Left lung (tissue), 10 donors: ENCODE results near the gene MTMR12. TPM values are rescaled to one million over a fixed set of nuclear protein-coding genes. Genes with fewer than 3 reads are reported as not detected.

Experiments
- ATAC-seq: fragments of 200-7000 bp; cut with Tn5 transposase; one replicate; pipeline ENCODE4 v1.9.1; 2020; ENCODE audit warnings: moderate library complexity
- DNase-seq, 4 donors: peaks; one replicate each; pipeline ENCODE4 v3.0.0-alpha.2; 2013 to 2020
- H3K27ac ChIP-seq, 2 donors: fragments of 200-600 bp; sonication (generic) in 1 of 2; one replicate each; pipeline versions ENCODE4 v1.5.0 to v1.8.0; 2020 to 2021
- H3K27me3 ChIP-seq, 2 donors: fragments of 200-600 bp; sonication (generic) in 1 of 2; one replicate each; pipeline versions ENCODE4 v1.5.0 to v1.8.0; 2020 to 2021
- H3K36me3 ChIP-seq, 2 donors: fragments of 200-600 bp; sonication (generic) in 1 of 2; one replicate each; pipeline versions ENCODE4 v1.5.0 to v1.8.0; 2020 to 2021
- H3K4me1 ChIP-seq, 2 donors: fragments of 200-600 bp; one replicate each; pipeline ENCODE4 v1.8.0; 2021
- H3K4me3 ChIP-seq, 2 donors: fragments of 200-600 bp; sonication (generic) in 1 of 2; one replicate each; pipeline versions ENCODE4 v1.5.0 to v1.8.0; 2020 to 2021; ENCODE audit warnings: mild to moderate bottlenecking in 1 of 2
- H3K9me3 ChIP-seq, 2 donors: fragments of 200-600 bp; sonication (generic) in 1 of 2; one replicate each; pipeline versions ENCODE4 v1.5.0 to v1.8.0; 2020 to 2021
- intact Hi-C, 2 donors: fragments of 100-400 bp; cut with DNase I; formaldehyde crosslinking; loops; one replicate each; pipeline versions ENCODE4 v1.11.2 to v1.14.2; 2022
- polyA plus RNA-seq, 6 donors: library from polyadenylated mRNA; unstranded; fragments of 120-200 nt; gene quantifications; one replicate each; pipeline ENCODE4 v1.2.1, GENCODE V29; 2013; ENCODE audit not compliant: insufficient read length in 6 of 6
- total RNA-seq, 2 donors: library from RNA; stranded (reverse); fragmentation: NEBNext Ultra II Directional; extraction: Animal tissue kit (Norgen Biotek cat#: 25700); gene quantifications; one replicate each; pipeline ENCODE4 v1.2.1, GENCODE V29; 2021
- TF ChIP-seq, protein P1 (sequence below), 2 donors: fragments of 200-600 bp; sonication (generic) in 1 of 2; IDR thresholded peaks; one replicate each; pipeline versions ENCODE4 v1.5.0 to v1.8.0; 2021; ENCODE audit warnings: antibody characterized with exemption in 2 of 2
- donor health status: DM: no; HTN: yes; CAD: no.
- donor health status: DM: no; HTN: no; CAD: no.

The MTMR12 gene
- total and polyA plus RNA-seq, 8 donors, result 27.9 to 39.0 (median 34.4) TPM

DNA sequence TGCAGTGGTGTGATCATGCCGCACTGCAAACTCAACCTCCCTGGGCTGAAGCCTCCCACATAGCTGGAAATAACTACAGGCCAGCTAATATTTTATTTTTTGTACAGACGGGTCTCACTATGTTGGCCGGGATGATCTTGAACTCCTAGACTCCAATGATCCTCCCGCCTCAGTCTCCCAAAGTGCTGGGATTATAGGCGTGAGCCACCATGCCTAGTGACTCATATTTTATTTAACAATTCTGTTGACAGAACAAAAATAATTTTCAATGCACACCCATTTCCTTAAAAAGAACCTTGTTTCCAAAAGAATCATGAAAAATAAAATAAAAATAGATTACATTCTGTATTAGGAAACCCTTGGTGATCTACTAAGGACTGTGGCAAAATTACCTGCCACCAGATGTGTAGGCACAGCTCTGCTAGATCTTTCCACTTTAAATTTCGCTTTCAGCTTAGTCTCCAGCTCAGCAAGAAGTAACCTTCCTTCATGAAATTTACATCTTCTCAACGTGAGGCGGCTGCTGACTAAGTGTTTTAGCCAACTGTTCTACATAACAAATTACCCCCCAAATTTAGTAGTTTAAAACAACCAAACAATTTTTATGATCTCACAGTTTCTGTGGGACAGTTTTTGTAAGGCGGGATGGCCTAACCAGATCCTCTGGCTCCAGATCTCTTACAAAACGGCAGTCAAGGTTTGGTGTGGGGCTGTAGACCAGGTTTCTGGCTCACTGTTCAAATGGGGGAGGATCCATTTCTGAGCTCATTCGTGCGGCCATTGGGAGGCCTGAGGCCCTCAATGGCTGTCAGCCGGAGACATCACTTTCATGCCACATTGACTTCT, 106.0 kb downstream of the MTMR12 start:
- DNase-seq (no peak), ATAC-seq (no peak)
- Histone ChIP-seq H3K9me3 (no peaks in the 10 kb centered on the region), H3K4me3 (no peak overlapping the region), H3K4me1 (peaks cover 0 to 32% of the 10 kb centered on the region in 2 donors), H3K36me3 (no peaks in the 10 kb centered on the region), H3K27me3 (no peaks in the 10 kb centered on the region), H3K27ac (peak overlapping the region in 1 of 2 donors; percentile 37)
- intact Hi-C loops, result no loop called here
- TF ChIP-seq, protein P1, sequence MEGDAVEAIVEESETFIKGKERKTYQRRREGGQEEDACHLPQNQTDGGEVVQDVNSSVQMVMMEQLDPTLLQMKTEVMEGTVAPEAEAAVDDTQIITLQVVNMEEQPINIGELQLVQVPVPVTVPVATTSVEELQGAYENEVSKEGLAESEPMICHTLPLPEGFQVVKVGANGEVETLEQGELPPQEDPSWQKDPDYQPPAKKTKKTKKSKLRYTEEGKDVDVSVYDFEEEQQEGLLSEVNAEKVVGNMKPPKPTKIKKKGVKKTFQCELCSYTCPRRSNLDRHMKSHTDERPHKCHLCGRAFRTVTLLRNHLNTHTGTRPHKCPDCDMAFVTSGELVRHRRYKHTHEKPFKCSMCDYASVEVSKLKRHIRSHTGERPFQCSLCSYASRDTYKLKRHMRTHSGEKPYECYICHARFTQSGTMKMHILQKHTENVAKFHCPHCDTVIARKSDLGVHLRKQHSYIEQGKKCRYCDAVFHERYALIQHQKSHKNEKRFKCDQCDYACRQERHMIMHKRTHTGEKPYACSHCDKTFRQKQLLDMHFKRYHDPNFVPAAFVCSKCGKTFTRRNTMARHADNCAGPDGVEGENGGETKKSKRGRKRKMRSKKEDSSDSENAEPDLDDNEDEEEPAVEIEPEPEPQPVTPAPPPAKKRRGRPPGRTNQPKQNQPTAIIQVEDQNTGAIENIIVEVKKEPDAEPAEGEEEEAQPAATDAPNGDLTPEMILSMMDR (IDR thresholded peaks at IDR 0.05), result no peak

DNA sequence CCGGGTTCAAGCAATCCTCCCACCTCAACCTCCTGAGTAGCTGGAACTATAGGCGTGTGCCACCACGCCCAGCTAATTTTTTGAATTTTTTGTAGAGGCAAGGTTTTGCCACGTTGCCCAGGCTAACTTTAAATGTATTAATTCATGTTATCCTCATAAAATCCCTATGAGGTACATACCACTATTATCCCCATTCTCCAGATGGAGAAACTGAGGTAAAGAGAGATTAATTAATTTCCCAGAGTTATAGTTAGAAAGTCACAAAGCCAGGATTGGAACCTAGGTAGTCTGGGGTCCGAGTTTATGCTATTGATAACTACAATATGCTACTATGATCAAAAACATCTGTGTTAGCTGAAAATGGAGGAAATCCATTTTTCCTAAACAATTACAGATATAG, 106.7 kb downstream of the MTMR12 start:
- Histone ChIP-seq H3K4me1 (peaks cover 0 to 34% of the 10 kb centered on the region in 2 donors), H3K9me3 (no peaks in the 10 kb centered on the region), H3K36me3 (no peaks in the 10 kb centered on the region), H3K27me3 (no peaks in the 10 kb centered on the region), H3K27ac (no peak overlapping the region), H3K4me3 (no peak overlapping the region)
- DNase-seq (no peak), ATAC-seq (no peak)
- TF ChIP-seq, protein P1 (IDR thresholded peaks at IDR 0.05), result no peak
- intact Hi-C loops, result no loop called here

DNA sequence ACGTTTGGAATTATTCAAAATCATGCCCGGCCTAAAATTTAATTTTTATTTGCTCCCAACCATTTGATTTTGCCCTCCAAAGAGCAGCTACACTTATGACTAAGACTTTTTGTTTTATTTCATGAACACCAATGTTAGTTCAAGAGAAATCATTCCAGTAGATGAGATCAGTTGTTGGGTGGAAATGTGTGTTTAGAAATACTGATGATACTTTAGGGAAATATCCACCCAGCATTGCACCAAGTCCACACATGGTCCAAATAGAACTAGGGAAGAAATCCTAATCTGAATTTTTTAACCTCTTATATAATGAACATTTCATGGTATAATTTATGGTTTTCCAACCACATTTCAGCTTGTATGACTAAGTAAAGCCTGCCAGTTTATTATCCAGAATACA, 110.3 kb downstream of the MTMR12 start:
- ATAC-seq, result no peak
- DNase-seq, result no peak
- no peak overlapping the region for H3K4me3 ChIP-seq
- intact Hi-C loops, result no loop called here
- H3K27me3 ChIP-seq, result no peaks in the 10 kb centered on the region
- H3K36me3 ChIP-seq, result no peaks in the 10 kb centered on the region
- TF ChIP-seq, protein P1 (IDR thresholded peaks at IDR 0.05), result no peak
- H3K27ac ChIP-seq, result no peak overlapping the region
- H3K9me3 ChIP-seq, result no peaks in the 10 kb centered on the region
- peaks cover 0 to 28% of the 10 kb centered on the region in 2 donors for H3K4me1 ChIP-seq

DNA sequence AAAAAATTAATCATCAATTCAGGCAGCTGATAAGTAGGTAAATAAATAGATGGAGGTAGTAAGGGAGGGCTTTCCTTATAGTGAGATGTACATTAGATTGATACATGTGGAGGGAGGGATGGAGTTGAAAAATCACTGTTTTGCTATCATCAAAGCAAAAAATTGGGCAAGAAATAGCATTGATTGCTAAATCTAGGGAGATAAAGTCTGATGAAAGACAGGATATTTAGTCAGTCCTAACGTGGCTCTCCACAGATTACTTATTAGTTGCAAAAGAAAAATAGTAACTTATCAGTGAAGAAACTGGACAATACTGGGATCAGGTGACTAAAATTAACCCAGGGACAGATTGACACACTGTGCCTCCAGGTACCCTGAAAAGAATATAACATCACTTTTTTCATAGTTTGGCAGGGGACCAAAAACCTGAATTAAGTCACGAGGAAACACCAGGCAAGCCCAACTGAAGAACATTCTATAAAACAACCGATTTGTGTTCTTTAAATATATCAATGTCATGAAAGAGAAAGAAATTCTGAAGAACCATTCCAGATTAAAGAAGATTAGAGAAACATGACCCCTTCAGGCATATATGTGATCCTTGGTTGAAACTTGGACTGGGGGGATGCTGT, 111.5 kb downstream of the MTMR12 start:
- H3K27ac ChIP-seq, result no peak overlapping the region
- H3K27me3 ChIP-seq, result no peaks in the 10 kb centered on the region
- H3K4me3 ChIP-seq, result no peak overlapping the region
- H3K9me3 ChIP-seq, result no peaks in the 10 kb centered on the region
- ATAC-seq, result no peak
- intact Hi-C loops, result no loop called here
- no peaks in the 10 kb centered on the region for H3K36me3 ChIP-seq
- DNase-seq, result no peak
- TF ChIP-seq, protein P1 (IDR thresholded peaks at IDR 0.05), result no peak
- H3K4me1 ChIP-seq, result peaks cover 0 to 28% of the 10 kb centered on the region in 2 donors

DNA sequence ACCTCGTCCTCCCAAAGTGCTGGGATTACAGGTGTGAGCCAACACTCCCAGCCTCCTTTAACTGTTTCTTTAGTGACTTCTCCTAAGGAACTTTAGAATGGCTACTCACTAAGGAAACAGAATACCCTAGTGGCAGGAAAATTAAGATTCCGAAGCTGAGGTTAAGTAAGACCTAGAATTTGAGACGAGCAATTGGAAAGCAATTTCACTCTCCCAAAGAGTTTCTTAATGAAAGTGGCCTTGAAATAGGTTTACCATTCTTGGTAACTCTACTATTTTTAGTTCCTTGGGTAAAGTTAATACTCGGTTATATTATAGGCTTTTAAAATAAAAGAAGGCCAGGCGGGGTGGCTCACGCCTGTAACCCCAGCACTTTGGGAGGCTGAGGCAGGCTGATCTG, 115.7 kb downstream of the MTMR12 start:
- no peak overlapping the region for H3K4me3 ChIP-seq
- TF ChIP-seq, protein P1 (IDR thresholded peaks at IDR 0.05), result no peak
- intact Hi-C loops, result no loop called here
- DNase-seq, result no peak
- H3K27me3 ChIP-seq, result no peaks in the 10 kb centered on the region
- no peaks in the 10 kb centered on the region for H3K36me3 ChIP-seq
- no peak for ATAC-seq
- H3K27ac ChIP-seq, result no peak overlapping the region
- no peaks in the 10 kb centered on the region for H3K9me3 ChIP-seq
- H3K4me1 ChIP-seq, result peaks cover 8 to 42% of the 10 kb centered on the region in 2 donors
